ENCODE measurements around the gene HK3.

Gene HK3

DNA sequence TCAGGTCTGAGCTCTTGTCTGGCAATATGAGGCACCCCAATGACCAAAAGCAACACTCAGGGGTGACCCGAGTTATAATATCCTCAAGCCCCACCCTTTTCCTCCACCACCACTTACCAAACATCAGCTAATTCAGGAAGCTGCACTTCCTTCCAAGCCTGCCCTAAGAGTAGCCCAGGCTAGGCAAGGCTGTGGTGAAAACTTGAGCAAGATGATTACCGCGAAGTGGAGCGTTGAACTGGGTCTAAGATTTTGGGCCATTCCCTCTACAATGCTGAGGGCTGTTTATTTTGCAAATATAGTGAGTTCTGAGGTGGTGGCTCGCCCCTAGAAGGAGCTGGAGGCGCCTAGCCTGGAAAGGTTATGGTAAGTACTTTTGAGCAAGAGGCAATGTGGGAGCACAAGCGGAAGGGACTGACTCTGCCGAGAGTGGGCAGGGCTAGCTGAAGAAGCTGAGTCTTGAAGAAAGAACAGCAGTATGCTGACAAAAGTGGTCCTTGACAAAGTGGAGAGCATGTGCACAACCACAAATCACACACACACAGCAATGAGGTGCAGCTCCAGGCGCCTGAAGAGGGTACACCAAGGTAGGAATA is at the start of gene HK3:
Gene HK3, minus strand, starts transcription at position 51 of the 596 bp plus-strand sequence. CDS start 3,187 bp downstream, outside the sequence.
- peak; percentile 1 for DNase-seq

GRCh38 chr5:176948458-176948857 is 49.3 kb upstream of the HK3 start:
- DNase-seq, result no peak

DNA sequence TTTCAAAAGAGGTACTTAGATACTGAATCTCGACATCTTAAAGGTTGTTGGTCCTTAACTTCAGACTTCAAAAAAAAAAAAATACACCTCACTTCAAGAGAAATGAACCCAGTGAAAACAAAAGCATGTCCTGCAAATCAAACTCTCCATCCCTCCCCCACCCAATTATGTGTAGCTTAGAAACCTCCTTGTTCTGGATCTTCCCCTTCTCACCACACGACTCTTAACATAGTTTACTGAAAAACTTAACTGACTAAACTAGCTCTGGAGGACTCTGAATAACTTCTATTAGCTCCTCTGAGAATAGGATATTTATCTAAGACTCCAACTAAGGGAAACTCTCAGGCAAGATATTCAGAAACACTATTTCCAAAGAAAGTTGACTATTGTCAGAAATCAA is 48.7 kb upstream of the HK3 start:
- DNase-seq, result no peak

GRCh38 chr5:176944268-176944667 is 45.1 kb upstream of the HK3 start:
- DNase-seq, result no peak

- DNase-seq, result no peak
Measured at GRCh38 chr5:176943816-176944215, 44.7 kb upstream of the HK3 start.

GRCh38 chr5:176941951-176942350 is 42.8 kb upstream of the HK3 start:
- no peak for DNase-seq

DNA sequence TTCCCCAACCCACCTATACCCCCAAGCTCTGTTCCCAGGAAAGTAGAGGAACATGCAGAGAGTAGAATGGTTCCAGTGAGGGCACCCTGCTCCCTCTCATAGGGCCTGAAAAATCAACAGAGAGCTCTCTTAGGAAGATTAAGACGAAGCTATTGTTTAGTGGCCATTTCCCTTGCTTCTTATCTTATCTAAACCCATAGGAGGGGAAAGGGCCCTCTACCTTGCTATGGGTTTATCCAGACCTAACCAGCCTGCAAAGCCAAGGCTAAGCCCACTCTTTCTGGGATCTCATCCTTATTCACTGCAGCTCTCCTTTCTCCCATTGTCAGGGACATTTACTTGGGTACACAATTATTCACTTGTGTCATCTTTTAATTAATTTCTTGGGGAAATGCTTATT is 39.3 kb upstream of the HK3 start:
- no peak for DNase-seq

DNA sequence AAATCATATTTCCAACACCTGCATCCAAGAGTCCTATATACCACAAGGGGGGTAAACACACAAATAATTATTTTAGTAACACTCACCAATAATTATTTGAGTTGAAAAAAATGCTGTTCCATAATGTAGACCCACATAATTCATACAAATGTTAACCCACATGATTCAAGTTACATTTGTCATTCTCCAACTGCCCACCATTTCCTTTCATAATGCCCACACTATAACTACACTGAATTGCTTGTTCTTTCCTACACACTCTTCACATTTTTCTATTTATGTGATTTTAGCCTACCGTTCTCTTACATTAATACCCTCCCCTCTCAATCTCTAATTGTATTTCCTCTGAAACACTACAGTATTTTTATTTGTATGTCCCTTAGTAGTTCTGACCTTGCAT is 35.9 kb upstream of the HK3 start:
- no peak for DNase-seq

DNA sequence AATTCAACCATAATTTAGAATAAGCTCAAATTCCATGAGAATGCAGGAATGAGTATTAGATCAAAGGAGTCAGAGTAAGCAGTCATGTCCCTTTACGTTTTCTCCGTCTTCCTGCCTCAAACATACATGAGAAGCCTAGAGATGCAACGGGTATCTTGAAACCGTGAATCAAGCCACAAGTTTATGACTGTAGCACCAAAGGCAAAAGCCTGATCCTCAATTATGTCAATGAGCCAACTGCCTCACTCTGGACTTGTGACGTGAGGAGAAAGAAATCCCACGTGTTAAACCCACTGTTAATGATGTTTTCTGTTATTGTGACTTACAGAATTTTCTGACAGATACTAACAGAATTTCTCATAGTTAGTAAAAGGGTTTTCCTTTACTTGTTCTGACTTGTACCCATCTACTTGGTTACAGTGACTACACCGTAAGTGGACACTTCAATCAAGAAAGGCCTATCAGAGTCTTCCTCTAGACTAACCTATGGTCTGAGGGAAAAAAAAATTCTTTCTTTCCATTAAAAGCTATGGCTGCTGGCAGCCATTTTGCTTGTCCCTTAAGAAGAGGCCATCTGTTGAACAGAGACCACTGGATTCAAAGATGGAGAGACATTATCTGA is 35.3 kb upstream of the HK3 start:
- peak; percentile 1 for DNase-seq

DNA sequence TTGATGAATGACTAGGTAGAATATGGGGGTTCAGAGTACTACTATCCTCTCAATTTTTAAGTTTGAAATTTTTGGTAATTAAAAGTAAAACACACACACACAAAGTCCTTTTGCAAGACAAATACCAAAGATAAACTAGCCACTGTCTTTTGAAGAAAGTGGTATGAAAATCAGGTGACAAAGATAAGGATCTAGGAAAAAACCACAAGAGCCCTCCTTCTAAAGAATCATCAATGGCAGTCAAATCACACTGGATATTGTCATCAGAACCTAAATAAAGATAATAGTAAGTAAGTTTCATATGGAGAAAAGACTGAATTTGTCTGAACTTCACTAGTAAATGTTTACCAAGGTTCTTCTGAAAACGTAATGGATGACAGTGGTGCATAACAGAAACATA is 30.5 kb upstream of the HK3 start:
- DNase-seq, result no peak

GRCh38 chr5:176927562-176927961 is 28.4 kb upstream of the HK3 start:
- DNase-seq, result no peak

GRCh38 chr5:176922817-176923216 is 23.7 kb upstream of the HK3 start:
- no peak for DNase-seq

- DNase-seq, result no peak
Measured at GRCh38 chr5:176921714-176922113, 22.6 kb upstream of the HK3 start.

GRCh38 chr5:176918613-176919012 is 19.5 kb upstream of the HK3 start:
- DNase-seq, result no peak

GRCh38 chr5:176916337-176916736 is 17.2 kb upstream of the HK3 start:
- no peak for DNase-seq

DNA sequence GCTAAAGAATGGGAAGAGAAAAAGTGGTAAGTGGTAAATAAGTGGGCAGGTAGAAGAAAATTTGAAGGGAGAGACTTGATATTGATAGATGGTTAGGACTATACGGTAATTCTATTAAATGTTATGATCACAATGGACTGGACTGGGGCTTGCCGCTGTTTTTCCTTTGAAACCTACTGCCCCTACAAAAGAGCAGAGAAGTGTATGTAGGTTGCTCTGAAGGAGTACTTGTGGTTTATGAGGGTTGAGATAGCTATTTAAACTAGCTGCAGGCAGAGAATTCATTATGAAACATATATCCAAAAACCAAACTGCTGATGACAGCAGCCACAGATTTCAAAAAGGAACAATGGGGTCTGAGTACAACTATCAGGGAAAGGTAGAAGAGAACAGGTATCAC is 16.8 kb upstream of the HK3 start:
- peak; percentile 46 for DNase-seq

DNA sequence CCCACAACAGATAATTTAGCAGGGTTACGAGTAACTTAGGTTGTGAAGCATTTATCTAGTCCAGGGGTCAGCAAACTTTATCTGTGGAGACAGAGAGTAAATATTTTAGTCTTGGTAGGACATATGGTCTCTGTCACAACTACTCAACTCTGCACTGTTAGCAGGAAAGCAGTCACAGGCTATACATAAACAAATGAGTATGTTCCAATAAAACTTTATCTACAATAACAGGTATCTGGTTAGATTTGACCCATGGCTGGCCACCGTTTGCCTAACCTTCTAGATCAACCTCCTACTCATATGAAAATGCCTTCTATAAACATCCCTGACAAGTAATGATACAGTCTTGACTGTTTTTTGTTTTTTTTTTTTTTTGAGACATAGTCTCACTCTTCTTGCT is 13.0 kb upstream of the HK3 start:
- no peak for DNase-seq

GRCh38 chr5:176908675-176909368 is 9.7 kb upstream of the HK3 start:
- no peak for DNase-seq

GRCh38 chr5:176906796-176907195 is 7.7 kb upstream of the HK3 start:
- DNase-seq, result no peak

- no peak for DNase-seq
Measured at GRCh38 chr5:176906126-176906525, 7.0 kb upstream of the HK3 start.

- DNase-seq, result no peak
Measured at GRCh38 chr5:176904276-176904675, 5.1 kb upstream of the HK3 start.

DNA sequence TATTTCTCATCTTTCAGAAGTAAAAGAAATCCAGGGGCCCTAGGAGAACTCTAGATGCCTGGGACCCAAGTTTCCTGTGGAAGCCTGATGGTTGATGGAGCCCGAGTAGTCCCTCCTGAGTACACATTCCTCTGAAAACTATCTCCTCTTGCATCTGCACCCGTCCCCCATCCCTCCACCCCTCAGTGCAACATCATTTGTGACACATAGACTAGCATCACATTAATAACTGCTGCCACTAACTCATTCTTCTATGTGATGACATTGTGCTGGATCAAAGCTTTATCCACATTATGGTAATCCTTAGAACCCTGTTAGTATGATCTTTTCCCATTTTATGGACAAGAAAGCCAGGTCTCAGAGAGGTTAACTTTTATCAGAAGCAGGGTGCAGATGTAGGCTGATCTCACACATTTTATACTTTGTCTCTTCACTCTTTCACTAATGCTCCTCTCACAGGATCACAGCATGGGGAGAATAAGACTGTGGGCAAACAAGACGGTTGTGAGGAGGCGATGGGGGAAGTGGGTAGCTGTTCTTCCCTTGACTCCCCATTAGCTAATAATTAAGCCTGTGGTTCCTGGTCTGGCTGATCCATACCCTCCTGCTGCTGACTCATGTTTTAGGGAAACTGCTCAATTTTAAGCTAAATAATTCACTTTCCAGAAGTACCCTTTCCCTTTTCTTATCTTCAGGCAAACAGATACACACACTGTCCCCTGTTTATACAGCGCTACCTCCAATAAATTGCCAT is 3.9 kb upstream of the HK3 start:
- DNase-seq, result no peak

DNA sequence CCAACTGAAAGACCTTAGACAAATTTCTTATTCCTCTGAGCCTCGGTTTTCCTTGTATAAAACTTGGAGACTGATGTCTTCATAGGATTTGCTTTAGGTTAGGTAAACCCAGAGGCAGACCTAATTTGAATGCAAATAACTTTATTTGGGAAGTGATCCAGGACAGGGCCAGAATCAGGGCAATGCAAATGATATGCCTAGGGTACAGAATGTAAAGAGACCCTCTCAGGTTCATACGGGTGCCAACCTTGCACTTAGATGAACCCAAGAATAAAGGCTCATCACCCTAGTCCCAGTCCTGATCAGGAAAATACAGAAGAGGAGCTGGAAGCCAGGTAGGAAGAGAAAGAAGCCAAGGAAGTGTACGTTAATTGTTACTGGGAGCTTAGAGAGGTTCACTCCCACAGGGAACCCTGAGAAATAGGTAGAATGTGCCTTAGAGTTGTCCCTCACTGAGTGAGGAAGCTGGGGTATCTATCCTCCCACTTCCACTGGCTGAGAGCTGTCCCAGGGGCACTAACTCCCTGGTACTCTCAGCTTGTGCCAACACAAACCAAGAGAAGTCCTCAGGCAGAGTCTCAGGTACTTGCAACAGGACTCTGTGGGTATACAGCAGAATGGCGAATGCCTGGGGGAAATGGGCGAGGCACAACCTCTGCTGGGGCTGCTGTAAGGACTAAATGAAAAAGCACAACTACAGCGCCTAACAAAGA is 3.1 kb upstream of the HK3 start:
- no peak for DNase-seq
